K562 (cell line): ENCODE measurements around the gene ECM1. TPM values are rescaled to one million over a fixed set of nuclear protein-coding genes. Genes with fewer than 3 reads are reported as not detected.

Experiments
- ATAC-seq: fragments of 200-7000 bp; cut with Tn5 transposase; 3 replicates; pipeline ENCODE4 v1.9.1; 2020; ENCODE audit warnings: moderate library complexity
- BruUV-seq: library from RNA; stranded (reverse); fragments of 400-500 nt; replicated peaks from 2 replicates; lab custom pipeline; 2021; lab: Mats Ljungman, UMichigan
- CTCF ChIA-PET: fragments of 300-600 bp; formaldehyde crosslinking; extraction: SDS; loops from one replicate; lab custom pipeline; 2021; ENCODE audit warnings: low intra/inter-chr PET ratio; lab: Yijun Ruan, JAX
- POLR2A ChIA-PET: fragments of 300-600, 350-650 bp; sonication (Branson Sonifier 250); formaldehyde crosslinking; extraction: SDS; loops from one replicate; lab custom pipeline; 2021; ENCODE audit warnings: antibody characterized with exemption, inconsistent platforms; lab: Yijun Ruan, JAX
- DNase-seq, 4 experiments: peaks; one replicate each; pipeline versions ENCODE4 v3.0.0 to v3.0.0-alpha.2; 2011 to 2018; ENCODE audit warnings: low spot score in 3 of 4, mixed read lengths in 3 of 4; ENCODE audit errors: extremely low read depth in 1 of 4
- FAIRE-seq: peaks from 2 replicates; lab custom pipeline; 2011; peaks lifted over from hg19 to GRCh38; lab: Jason Lieb, UNC
- H2AFZ ChIP-seq: 2 replicates; pipeline ENCODE4 v1.6.0; 2011; ENCODE audit warnings: low read depth, low read length, control low read depth, inconsistent platforms
- H3K27ac ChIP-seq: fragments of 200-600 bp; 3 replicates; pipeline ENCODE4 v1.8.0; 2011; ENCODE audit warnings: low read depth, mild to moderate bottlenecking, control low read depth, inconsistent platforms, low read length, moderate library complexity, mixed read lengths; ENCODE audit errors: extremely low read depth
- H3K27me3 ChIP-seq, 2 experiments: fragments of 300-600 bp in 1 of 2; 2 replicates in 1 of 2; 3 replicates in 1 of 2; pipeline versions ENCODE4 v1.6.0 to v1.8.0; 2011; ENCODE audit warnings: inconsistent platforms in 2 of 2, low read length in 2 of 2, mild to moderate bottlenecking in 1 of 2, mixed read lengths in 1 of 2, moderate library complexity in 1 of 2; ENCODE audit not compliant: control insufficient read depth in 2 of 2, insufficient read depth in 2 of 2
- H3K36me3 ChIP-seq: fragments of 300-600 bp; 3 replicates; pipeline ENCODE4 v1.8.0; 2011; ENCODE audit warnings: mild to moderate bottlenecking, low read length, inconsistent platforms; ENCODE audit not compliant: control insufficient read depth, insufficient read depth
- H3K4me1 ChIP-seq, 2 experiments: fragments of 200-600 bp in 1 of 2; replicated peaks in 1 of 2; 2 replicates in 1 of 2; 3 replicates in 1 of 2; pipeline versions ENCODE4 v1.5.1 to v1.8.0; 2011; ENCODE audit warnings: inconsistent platforms in 2 of 2, low read length in 2 of 2, mild to moderate bottlenecking in 1 of 2, mixed read lengths in 1 of 2, moderate library complexity in 1 of 2; ENCODE audit not compliant: control insufficient read depth in 2 of 2, insufficient read depth in 2 of 2
- H3K4me2 ChIP-seq: 2 replicates; pipeline ENCODE4 v1.6.1; 2011; ENCODE audit warnings: low read length, control low read depth, inconsistent platforms, mixed read lengths; ENCODE audit not compliant: insufficient read depth
- H3K4me3 ChIP-seq: fragments of 200-600 bp; sonication (generic), shearing (Covaris generic); 2 replicates; pipeline ENCODE4 v1.5.1; 2016; ENCODE audit warnings: control low read depth, inconsistent platforms
- H3K79me2 ChIP-seq: fragments of 200-600 bp; 3 replicates; pipeline ENCODE4 v1.8.0; 2011; ENCODE audit warnings: low read length, inconsistent platforms; ENCODE audit not compliant: control insufficient read depth, insufficient read depth
- H3K9ac ChIP-seq, 2 experiments: 2 replicates each; pipeline versions ENCODE4 v1.6.0 to v1.6.1; 2011; ENCODE audit warnings: low read depth in 2 of 2, low read length in 2 of 2, control low read depth in 1 of 2, inconsistent platforms in 1 of 2, mild to moderate bottlenecking in 1 of 2, mixed read lengths in 1 of 2; ENCODE audit not compliant: insufficient read depth in 1 of 2
- H3K9me1 ChIP-seq: one replicate; pipeline ENCODE4 v1.6.0; 2011; ENCODE audit warnings: inconsistent platforms, mild to moderate bottlenecking, low read length, moderate library complexity; ENCODE audit not compliant: control insufficient read depth, insufficient read depth
- H3K9me3 ChIP-seq: replicated peaks from 2 replicates; pipeline ENCODE4 v1.5.1; 2011; ENCODE audit warnings: low read depth, low read length, inconsistent platforms; ENCODE audit not compliant: control insufficient read depth, insufficient read depth
- H4K20me1 ChIP-seq: replicated peaks from 2 replicates; pipeline ENCODE4 v1.6.1; 2011; ENCODE audit warnings: low read length, inconsistent platforms, mixed read lengths; ENCODE audit not compliant: control insufficient read depth, insufficient read depth
- BACH1 ChIP-seq: fragments of 200-800 bp; sonication (Bioruptor generic); IDR thresholded peaks from 2 replicates; pipeline ENCODE4 v1.6.1; 2016; ENCODE audit warnings: missing genetic modification characterization, missing compliant biosample characterization
- HDAC8 ChIP-seq: fragments of 450-650 bp; IDR thresholded peaks from 2 replicates; pipeline ENCODE4 v1.6.1; 2016; ENCODE audit warnings: mild to moderate bottlenecking, missing genetic modification characterization, moderate library complexity, missing compliant biosample characterization
- HNRNPLL ChIP-seq: fragments of 200-400 bp; formaldehyde crosslinking; IDR thresholded peaks from 2 replicates; pipeline ENCODE4 v1.6.1; 2017; ENCODE audit warnings: low read length, low read depth, mild to moderate bottlenecking; ENCODE audit not compliant: poor library complexity, severe bottlenecking
- MEF2A ChIP-seq: IDR thresholded peaks from 2 replicates; pipeline ENCODE4 v1.6.1; 2011; ENCODE audit warnings: low read depth, mild to moderate bottlenecking, low read length, moderate library complexity; ENCODE audit not compliant: control insufficient read depth
- MEIS2 ChIP-seq: fragments of 450-650 bp; IDR thresholded peaks from 2 replicates; pipeline ENCODE4 v1.6.1; 2014; ENCODE audit warnings: mild to moderate bottlenecking; ENCODE audit not compliant: partially characterized antibody
- NR2C2 ChIP-seq, 2 experiments: fragments of 200-800 bp in 1 of 2; sonication (Bioruptor generic) in 1 of 2; sonication (generic) in 1 of 2; formaldehyde crosslinking in 1 of 2; IDR thresholded peaks; 2 replicates each; pipeline versions ENCODE4 v1.6.1 to v1.8.0; 2016 to 2022; ENCODE audit warnings: mild to moderate bottlenecking in 1 of 2, missing compliant biosample characterization in 1 of 2, missing genetic modification characterization in 1 of 2, missing genetic modification reagents in 1 of 2
- SFPQ ChIP-seq: fragments of 200-400 bp; formaldehyde crosslinking; IDR thresholded peaks from 2 replicates; pipeline ENCODE4 v1.6.1; 2017; ENCODE audit warnings: mild to moderate bottlenecking, low read depth, low read length, moderate library complexity
- TAF7 ChIP-seq: fragments of 450-650 bp; IDR thresholded peaks from 2 replicates; pipeline ENCODE4 v1.6.1; 2016; ENCODE audit warnings: missing genetic modification characterization, missing compliant biosample characterization
- TFAP4 ChIP-seq: sonication (generic); formaldehyde crosslinking; IDR thresholded peaks from 2 replicates; pipeline ENCODE4 v1.8.0; 2022; ENCODE audit warnings: missing genetic modification reagents, mild to moderate bottlenecking, moderate library complexity, borderline replicate concordance
- ZNF592 ChIP-seq: fragments of 450-650 bp; IDR thresholded peaks from 2 replicates; pipeline ENCODE4 v1.6.1; 2017; ENCODE audit warnings: antibody characterized with exemption, mild to moderate bottlenecking
- WGBS: fragments of 100-300 bp; shearing (Covaris generic); methylation state at CpG from one replicate; pipeline ENCODE4 v1.1.6; 2016; ENCODE audit warnings: low coverage, mixed read lengths; ENCODE audit not compliant: insufficient coverage; ENCODE audit errors: missing lambda C conversion rate; 5-methylcytosine and 5-hydroxymethylcytosine counted together
- in situ Hi-C: fragments of 300-500 bp; cut with MboI; formaldehyde crosslinking; loops from 4 replicates; pipeline ENCODE4 v1.15.0; 2018; ENCODE audit warnings: inconsistent platforms, mixed read lengths
- intact Hi-C: fragments of 100-400 bp; cut with micrococcal nuclease; formaldehyde crosslinking; loops from 2 replicates; pipeline ENCODE4 v1.14.2; 2022
- polyA plus RNA-seq, 8 experiments: library from polyadenylated mRNA; depleted of rRNA in 4 of 8; stranded (reverse) in 5 of 8; unstranded in 3 of 8; fragments of >200 nt; fragmentation: Nextera tagmentation in 2 of 8; fragmentation: Illumina TruSeq in 1 of 8; extraction: Ambion mirVana in 2 of 8; extraction: Trizol in 1 of 8; gene quantifications; 2 replicates each; pipeline versions ENCODE4 v1.2.1 to v1.2.3, GENCODE V29; 2011 to 2014; ENCODE audit warnings: inconsistent platforms in 1 of 8, missing spikeins in 1 of 8
- total RNA-seq, 7 experiments: library from RNA; depleted of rRNA in 6 of 7; stranded (reverse); fragments of >200 nt in 6 of 7; fragmentation: Illumina TruSeq in 2 of 7; extraction: Trizol in 2 of 7; gene quantifications; 2 replicates each; pipeline versions ENCODE4 v1.2.1 to v1.2.3, GENCODE V29; 2011 to 2021; ENCODE audit warnings: low replicate concordance in 1 of 7

Gene ECM1
- total and polyA plus RNA-seq, 9 of the 15 experiments (the other 6 are each of a cell fraction or from before 2014, with no cell fraction given): 6.6 to 52.2 (median 12.8) TPM

GRCh38 chr1:150545486-150546032 is 37.6 kb downstream of the ECM1 start (continued):
- no peak for TF ChIP-seq TAF7 (tag)

DNA sequence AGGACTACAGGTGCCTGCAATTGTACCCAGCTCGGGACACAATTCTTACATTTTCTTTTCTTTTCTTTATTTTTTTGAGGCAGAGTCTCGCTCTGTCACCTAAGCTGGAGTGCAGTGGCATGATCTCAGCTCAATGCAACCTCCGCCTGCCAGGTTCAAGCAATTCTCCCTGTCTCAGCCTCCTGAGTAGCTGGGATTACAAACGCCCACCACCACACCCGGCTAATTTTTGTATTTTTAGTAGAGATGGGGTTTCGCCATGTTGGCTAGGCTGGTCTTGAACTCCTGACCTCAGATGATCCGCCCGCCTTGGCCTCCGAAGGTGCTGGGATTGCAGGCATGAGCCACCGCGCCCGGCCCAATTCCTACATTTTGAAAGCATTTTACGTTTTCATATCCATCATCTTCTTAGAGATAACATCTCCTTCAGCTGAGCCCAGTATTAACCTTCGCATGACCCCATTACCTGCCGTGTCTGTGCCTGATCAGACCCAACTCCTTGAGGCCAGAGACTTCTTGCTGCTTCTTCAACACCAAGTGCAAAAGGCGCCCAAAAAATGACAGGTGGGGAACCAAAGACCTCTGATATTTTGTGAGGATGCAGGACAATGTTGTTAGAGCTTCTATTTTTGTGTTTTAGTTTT is 38.5 kb downstream of the ECM1 start:
- peak overlapping the region; percentile 52 for H3K4me2 ChIP-seq
- H4K20me1 ChIP-seq: no peaks in the 10 kb centered on the region
- peak overlapping the region; percentile 87 for H3K27ac ChIP-seq
- H3K9me1 ChIP-seq: no peaks in the 10 kb centered on the region
- H2AFZ ChIP-seq: no peak overlapping the region
- no peak overlapping the region for H3K4me3 ChIP-seq
- no peaks in the 10 kb centered on the region for H3K27me3 ChIP-seq
- intact Hi-C loops: loop anchor here (2.0 to 10.0 kb wide), 5 partner anchors 30 to 431 kb away; partner anchors contain the start of genes CA14, ECM1 and RPRD2
- FAIRE-seq (no peak), DNase-seq (peak in 3 of 4 experiments; percentile 44 to 63 (median 48)), ATAC-seq (no peak)
- H3K36me3 ChIP-seq: peaks cover 4% of the 10 kb centered on the region; the same call in 1 of the 3 replicates
- CTCF ChIA-PET: interaction anchor here (0.5 to 0.6 kb wide), 2 partner anchors 85 to 326 kb away, joined by 3 read pairs; no protein-coding TSS in a partner anchor
- peaks cover 39 to 68% of the 10 kb centered on the region in 2 experiments for H3K4me1 ChIP-seq
- POLR2A ChIA-PET: interaction anchor here (0.7 to 8.9 kb wide), 4 partner anchors 10 to 30 kb away, joined by 3 to 53 read pairs (median 15); partner anchors contain the start of gene FALEC
- WGBS: 17% methylated on average over 14 of the region's 16 CpGs
- in situ Hi-C loops: no loop called here
- H3K79me2 ChIP-seq: peaks cover 47% of the 10 kb centered on the region
- BruUV-seq: TSS peak; percentile 79
- no peaks in the 10 kb centered on the region for H3K9me3 ChIP-seq
- H3K9ac ChIP-seq: peak overlapping the region; percentile 43 to 79; a peak in 3 of 4 replicates
- peak; percentile 43; the same call in 1 of the 2 replicates for TF ChIP-seq ZNF592
- TF ChIP-seq MEF2A: no peak
- TF ChIP-seq MEIS2: peak; percentile 41
- TF ChIP-seq HDAC8: peak; percentile 60; the same call in 1 of the 2 replicates
- TF ChIP-seq HNRNPLL: no peak
- no peak for TF ChIP-seq NR2C2 (CRISPR knock-in tag; IDR thresholded peaks at IDR 0.05)
- peak; percentile 10; the same call in 1 of the 2 replicates for TF ChIP-seq NR2C2 (tag; IDR thresholded peaks at IDR 0.05)
- TF ChIP-seq TFAP4 (CRISPR knock-in tag): peak; percentile 48; the same call in 1 of the 2 replicates
- no peak for TF ChIP-seq BACH1
- TF ChIP-seq SFPQ: no peak
